Stimulated activated CD4-positive, alpha-beta T cell treated with anti-CD3 and anti-CD28 coated beads, Interleukin-15, amount 100 ng/mL, for 24 hours (primary cell): Measurements from ENCODE around the gene TMED9.
"Not testable (repeated sequence)": the region's sequence is repeated elsewhere in the genome, so short reads cannot be mapped to it uniquely, and the experiment has no call there.

Experiments
- DNase-seq: peaks from one replicate; pipeline ENCODE4 v3.0.0-alpha.2; 2020

TMED9 gene

DNA sequence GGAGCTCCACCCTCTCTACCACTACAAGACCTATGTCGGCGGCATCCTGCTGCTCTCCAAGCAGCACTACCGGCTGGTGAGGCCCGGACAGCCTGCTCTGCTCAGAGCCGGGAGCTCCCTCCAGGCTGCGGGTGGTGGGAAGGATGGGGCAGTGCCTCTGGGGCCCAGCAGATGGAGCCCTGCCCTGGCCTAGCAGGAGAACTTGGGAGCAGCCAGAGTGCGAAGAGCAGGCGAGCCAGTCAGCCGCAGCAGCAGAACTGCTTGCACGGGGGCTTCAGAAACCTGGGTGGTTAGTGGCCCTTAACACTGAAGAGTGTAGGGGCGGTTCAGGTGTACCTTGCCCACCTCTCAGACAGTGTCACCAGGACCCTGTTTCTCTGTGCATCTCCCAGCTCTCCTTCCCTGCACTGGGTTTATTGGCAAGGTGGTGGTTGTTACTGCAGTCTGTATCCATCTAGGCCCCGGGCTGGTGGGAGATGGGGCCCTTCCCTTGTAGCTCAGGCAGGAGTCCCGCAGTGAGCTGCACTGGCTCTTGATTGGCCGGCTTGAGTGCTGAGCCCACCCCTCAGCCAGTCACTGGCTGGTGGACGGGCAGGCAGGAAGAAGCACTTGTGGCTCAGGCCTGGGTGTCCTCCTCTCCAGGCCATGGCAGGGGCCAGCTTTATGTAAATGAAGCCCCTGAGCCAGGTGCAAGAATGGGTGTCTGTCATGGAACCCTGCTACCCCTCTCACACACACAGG lies 15.6 kb downstream of the TMED9 start:
- DNase-seq: peak; percentile 79

- no peak for DNase-seq
Observed at GRCh38 chr5:177608243-177609075, 16.5 kb downstream of the TMED9 start.

DNA sequence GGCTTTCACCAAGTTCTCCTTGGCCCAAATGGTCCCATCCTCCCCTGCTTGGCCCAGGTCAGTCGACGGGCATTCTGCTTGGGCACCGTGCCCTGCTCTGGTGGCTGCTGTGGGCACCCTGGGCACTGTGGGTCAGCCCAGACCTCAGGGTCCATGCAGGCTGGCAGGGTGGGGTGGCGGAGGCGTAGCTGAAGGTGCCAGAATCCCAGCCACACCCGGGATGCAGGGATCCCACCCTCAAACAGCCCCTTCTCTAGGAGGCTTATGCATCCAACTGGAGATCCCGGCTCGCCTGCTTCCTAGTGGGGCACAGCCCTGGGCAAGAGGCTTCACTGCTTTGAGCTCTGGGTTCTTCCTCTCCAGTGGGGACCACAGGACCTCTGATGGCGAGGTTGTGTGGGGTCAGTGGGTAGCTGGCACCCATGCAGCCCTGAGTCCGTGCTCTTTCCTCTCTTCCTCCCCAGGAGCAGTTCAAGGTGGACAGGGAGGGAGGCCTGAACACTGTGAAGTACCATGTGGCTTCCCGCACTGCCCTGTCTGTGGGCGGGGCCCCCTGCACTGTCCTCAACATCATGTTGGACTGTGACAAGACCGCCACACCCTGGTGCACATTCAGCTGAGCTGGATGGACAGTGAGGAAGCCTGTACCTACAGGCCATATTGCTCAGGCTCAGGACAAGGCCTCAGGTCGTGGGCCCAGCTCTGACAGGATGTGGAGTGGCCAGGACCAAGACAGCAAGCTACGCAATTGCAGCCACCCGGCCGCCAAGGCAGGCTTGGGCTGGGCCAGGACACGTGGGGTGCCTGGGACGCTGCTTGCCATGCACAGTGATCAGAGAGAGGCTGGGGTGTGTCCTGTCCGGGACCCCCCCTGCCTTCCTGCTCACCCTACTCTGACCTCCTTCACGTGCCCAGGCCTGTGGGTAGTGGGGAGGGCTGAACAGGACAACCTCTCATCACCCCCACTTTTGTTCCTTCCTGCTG lies 17.4 kb downstream of the TMED9 start:
- DNase-seq: no peak

DNA sequence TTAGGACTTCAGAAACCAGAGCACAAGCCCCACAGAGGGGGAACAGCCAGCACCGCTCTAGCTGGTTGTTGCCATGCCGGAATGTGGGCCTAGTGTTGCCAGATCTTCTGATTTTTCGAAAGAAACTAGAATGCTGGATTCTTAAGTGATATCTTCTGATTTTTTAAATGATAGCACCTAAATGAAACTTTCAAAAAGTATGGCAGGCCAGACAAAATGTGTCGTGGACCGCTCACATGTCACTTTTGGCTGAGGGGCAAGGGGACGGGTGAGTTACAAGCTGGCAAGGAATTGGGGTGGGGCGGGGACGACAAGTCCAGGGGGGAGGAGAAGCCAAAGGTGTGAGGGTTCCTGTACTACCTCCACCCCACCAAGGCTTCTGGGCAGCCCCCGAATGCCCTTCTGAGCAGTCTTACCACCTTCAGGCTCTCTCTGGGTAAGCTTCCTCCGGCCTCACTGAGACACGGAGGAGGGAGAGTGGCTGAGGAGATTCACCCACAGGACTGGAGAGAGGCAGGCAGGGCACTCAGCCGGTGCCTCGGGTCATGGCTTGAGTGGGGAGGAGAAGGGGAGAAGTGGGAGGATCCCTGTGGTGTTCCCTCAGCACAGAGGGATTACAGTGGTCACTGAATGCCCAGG lies 18.2 kb downstream of the TMED9 start:
- no peak for DNase-seq

- no peak for DNase-seq
Observed at GRCh38 chr5:177610770-177611445, 18.9 kb downstream of the TMED9 start.

DNA sequence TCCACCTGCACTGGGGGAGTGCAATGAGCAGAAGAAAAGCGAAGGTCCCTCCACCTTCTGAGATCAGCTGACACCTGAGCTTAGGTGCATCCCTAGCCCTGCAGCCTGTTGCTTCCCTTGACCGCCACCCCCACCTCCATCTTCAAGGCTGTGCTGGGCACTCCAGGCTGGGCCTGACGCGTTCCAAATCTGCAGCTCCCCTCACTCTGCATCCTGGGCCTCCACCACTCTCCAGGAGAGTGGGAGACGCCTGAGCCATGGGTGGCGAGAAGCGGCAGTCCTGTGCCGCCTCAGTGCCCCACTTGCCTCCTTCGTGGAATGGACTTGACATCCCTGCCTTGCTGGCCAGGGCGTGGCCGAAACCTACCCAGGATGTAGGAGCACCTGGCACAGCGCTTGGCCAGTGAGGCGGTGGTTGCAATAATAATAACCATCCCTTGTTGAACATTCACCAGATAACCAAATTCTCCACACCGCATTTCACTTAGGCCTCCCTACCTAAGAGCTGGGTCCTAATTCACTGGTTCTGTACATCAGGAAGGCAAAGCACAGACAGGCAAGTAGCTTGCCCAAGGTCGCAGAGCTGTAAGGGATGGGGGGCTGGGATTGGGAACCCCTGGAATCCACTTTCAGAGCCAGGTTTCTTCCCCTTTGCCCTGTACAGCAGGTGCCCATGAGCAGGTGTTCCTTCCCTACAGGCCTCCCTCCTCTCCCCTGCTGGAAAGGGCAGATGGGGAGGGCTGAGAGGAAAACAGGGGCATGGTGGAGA lies 19.6 kb downstream of the TMED9 start:
- no peak for DNase-seq

DNA sequence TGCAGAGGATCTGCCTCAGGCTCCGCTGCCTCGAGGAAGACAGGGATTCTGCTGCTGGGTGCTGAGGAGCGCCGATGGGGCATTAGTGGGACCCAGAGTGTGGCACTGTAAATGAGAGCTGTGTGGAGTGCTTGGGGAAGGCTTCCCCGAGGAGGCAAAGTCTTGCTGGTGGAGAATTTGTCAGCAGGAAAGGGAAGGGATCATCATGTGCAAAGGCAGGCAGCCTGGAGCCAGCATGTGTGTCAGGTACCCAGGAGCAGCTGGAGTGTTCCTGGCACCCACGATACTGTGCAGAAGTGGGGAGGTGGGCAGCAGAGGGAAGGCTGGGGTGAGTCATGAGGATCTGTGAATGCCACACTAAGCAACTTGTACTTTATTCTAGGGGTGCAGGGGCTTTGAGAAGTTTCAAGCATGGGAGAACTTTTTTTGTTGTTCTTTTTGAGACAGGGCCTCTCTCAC lies 20.2 kb downstream of the TMED9 start:
- DNase-seq: no peak

DNA sequence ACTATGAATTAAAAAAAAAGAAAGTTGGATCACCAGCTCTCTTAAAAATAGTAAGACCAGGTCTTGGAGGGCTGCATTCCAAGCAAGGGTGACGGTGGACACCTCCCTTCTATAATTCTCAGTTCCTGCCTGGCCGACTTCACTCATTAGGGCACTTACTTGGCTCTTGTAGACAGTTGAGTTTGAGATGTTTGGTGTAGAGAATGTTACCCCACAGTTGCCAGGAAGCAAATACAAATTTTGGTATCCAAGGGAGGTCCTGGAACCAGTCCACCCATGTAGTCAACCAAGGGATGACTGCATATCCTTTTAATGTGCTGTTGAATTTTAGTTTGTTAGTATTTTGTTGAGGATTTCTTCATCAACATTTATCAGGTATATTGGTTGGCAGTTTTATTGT lies 28.6 kb downstream of the TMED9 start:
- no peak for DNase-seq

DNA sequence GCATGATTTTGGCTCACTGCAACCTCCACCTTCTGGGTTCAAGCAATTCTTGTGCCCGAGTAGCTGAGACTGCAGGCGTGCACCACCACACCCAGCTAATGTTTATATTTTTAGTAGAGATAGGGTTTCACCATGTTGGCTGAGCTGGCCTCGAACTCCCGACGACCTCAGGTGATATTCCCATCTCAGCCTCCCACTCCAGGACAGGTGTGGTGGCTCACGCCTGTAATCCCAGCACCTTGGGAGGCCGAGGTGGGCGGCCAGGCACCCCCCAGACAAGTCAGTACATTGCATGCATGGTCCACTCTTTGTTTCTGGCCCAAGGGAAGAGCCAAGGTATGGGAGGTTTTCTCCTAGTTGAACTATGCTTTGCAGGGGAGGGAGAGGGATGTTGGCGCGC lies 32.2 kb downstream of the TMED9 start:
- not testable (repeated sequence) for DNase-seq

GRCh38 chr5:177630186-177630585 lies 38.2 kb downstream of the TMED9 start:
- DNase-seq: not testable (repeated sequence)

- DNase-seq: not testable (repeated sequence)
Observed at GRCh38 chr5:177634912-177635311, 42.9 kb downstream of the TMED9 start.

DNA sequence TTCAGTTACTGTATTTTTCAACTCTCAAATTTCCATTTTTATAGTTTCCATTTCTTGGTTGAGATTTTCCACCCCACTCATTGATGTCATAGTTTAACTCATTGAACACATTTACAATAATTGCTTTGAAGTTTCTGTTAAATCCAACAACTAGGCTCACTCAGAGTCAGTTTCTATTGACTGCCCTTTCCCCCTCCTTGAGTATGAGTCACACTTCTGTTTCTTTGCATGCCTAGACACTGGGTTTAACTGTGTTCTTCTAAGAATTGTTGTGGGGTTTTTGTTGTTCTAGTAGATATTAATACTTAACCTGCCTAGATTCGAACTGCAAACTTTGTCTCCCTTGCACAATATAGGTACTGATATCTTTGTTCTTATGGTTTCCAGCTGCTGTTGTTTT lies 53.5 kb downstream of the TMED9 start:
- DNase-seq: not testable (repeated sequence)
